ENCODE data around the gene LRRC25. TPM values are rescaled to one million over a fixed set of nuclear protein-coding genes. Genes with fewer than 3 reads are reported as not detected.

LRRC25 gene
- total RNA-seq, 1 experiment from 2014 or later: not detected

GRCh38 chr19:18440936-18441803, 43.7 kb upstream of the LRRC25 start:
- Histone ChIP-seq H3T11ph (ENCODE audit: low read length) (no peak overlapping the region), H4K20me1 (ENCODE audit: control insufficient read depth, insufficient read depth, insufficient read length) (no peaks in the 10 kb centered on the region), H4K91ac (ENCODE audit: insufficient read length, low read depth, low read length) (no peak overlapping the region), H3K18ac (ENCODE audit: insufficient read length, low read depth, low read length) (no peak overlapping the region), H3K14ac (ENCODE audit: insufficient read depth, low read length) (no peak overlapping the region), H2BK15ac (ENCODE audit: low read depth, low read length) (no peak overlapping the region), H3K79me1 (ENCODE audit: insufficient read depth, low read depth, low read length, poor library complexity, severe bottlenecking) (no peaks in the 10 kb centered on the region), H2BK12ac (ENCODE audit: insufficient read length, low read depth, low read length) (no peak overlapping the region), H3K23me2 (ENCODE audit: insufficient read length, low read depth, low read length, poor library complexity, severe bottlenecking) (peaks cover 10% of the 10 kb centered on the region), H3K27me3 (ENCODE audit: insufficient read depth, low read length) (no peaks in the 10 kb centered on the region), H3K4me1 (ENCODE audit: insufficient read depth, low read length) (peaks cover 7% of the 10 kb centered on the region; the same call in 1 of the 2 replicates), H3K4ac (ENCODE audit: low read depth, low read length) (no peak overlapping the region), H2BK5ac (ENCODE audit: insufficient read length, low read length) (no peak overlapping the region), H4K8ac (replicated peaks; ENCODE audit: insufficient read length, low read depth, low read length) (no peak overlapping the region), H4K5ac (ENCODE audit: insufficient read length, low read depth, low read length) (no peak overlapping the region), H2AK5ac (ENCODE audit: insufficient read length, low read length) (no peak overlapping the region), H2BK120ac (ENCODE audit: low read depth, low read length, poor library complexity, severe bottlenecking) (no peak overlapping the region), H3K9me3 (ENCODE audit: control insufficient read depth, low read depth, low read length) (no peaks in the 10 kb centered on the region), H3K27ac (ENCODE audit: insufficient read length, low read depth, low read length) (no peak overlapping the region), H3K79me2 (ENCODE audit: insufficient read depth, low read length) (no peaks in the 10 kb centered on the region), H3K23ac (ENCODE audit: insufficient read length, low read depth, low read length) (no peak overlapping the region), H2AFZ (ENCODE audit: low read length) (no peak overlapping the region), H3K4me2 (ENCODE audit: insufficient read depth, insufficient read length, low read length) (no peak overlapping the region), H3K56ac (ENCODE audit: insufficient read length, low read depth, low read length) (no peak overlapping the region), H3K9ac (ENCODE audit: extremely low read depth, insufficient read length, low read length) (no peak overlapping the region), H2BK20ac (ENCODE audit: low read depth, low read length, poor library complexity, severe bottlenecking) (no peak overlapping the region)
- peaks cover 3% of the 10 kb centered on the region for H3K27me3 Mint-ChIP-seq (ENCODE audit: low read depth)
- peak overlapping the region in 1 of 3 experiments; percentile 84; a peak in 2 of 7 replicates for H3K27ac Mint-ChIP-seq
- H3K9me3 Mint-ChIP-seq: peaks cover 3% of the 10 kb centered on the region in 2 experiments; a peak in 3 of 5 replicates
- DNase-seq: no peak
- no peak overlapping the region; a peak in 1 of 5 replicates for H3K4me3 Mint-ChIP-seq
- peaks cover 5 to 20% (median 11%) of the 10 kb centered on the region in 3 experiments; a peak in 6 of 7 replicates for H3K36me3 Mint-ChIP-seq (ENCODE audit: insufficient read depth in 1 of 3, low read depth in 3 of 3)
- WGBS (ENCODE audit: extremely low coverage, insufficient read length, low lambda C conversion rate): no CpG with 5 or more reads among the region's 23 CpGs
- peaks cover 23 to 28% of the 10 kb centered on the region in 2 experiments for H3K4me1 Mint-ChIP-seq
- TF ChIP-seq CTCF (conservative IDR thresholded peaks at IDR 0.05): no peak
